Naive thymus-derived CD4-positive, alpha-beta T cell (primary cell): Measurements from ENCODE around the gene SLC30A2. TPM values are rescaled to one million over a fixed set of nuclear protein-coding genes. Genes with fewer than 3 reads are reported as not detected.

ENCODE experiments used
- ATAC-seq: fragments of 150-1000 bp; cut with Tn5 transposase; 2 replicates; pipeline ENCODE4 v1.10.0; 2021; ENCODE audit warnings: mild to moderate bottlenecking, moderate library complexity
- CTCF ChIA-PET: fragments of 350-600 bp; sonication (Branson Sonifier 250); formaldehyde crosslinking; loops from one replicate; lab custom pipeline; 2021; ENCODE audit warnings: antibody characterized with exemption; lab: Charles Lee
- POLR2A ChIA-PET: fragments of 350-600 bp; sonication (Branson Sonifier 250); formaldehyde crosslinking; loops from one replicate; lab custom pipeline; 2021; ENCODE audit warnings: antibody characterized with exemption, inconsistent platforms; lab: Charles Lee
- DNase-seq, 9 donors: peaks; one replicate each; pipeline versions ENCODE4 v3.0.0 to v3.0.0-alpha.2; 2020 to 2022; ENCODE audit warnings: mixed read lengths in 1 of 9
- H3K27ac ChIP-seq: one replicate; pipeline ENCODE4 v1.7.0; 2013; ENCODE audit warnings: mild to moderate bottlenecking, low read depth, low read length, moderate library complexity
- H3K27me3 ChIP-seq, 2 donors: one replicate each; pipeline ENCODE4 v1.7.0; 2013; ENCODE audit warnings: low read length in 2 of 2, mild to moderate bottlenecking in 2 of 2, moderate library complexity in 2 of 2; ENCODE audit not compliant: control insufficient read depth in 2 of 2, insufficient read depth in 2 of 2
- H3K36me3 ChIP-seq, 3 experiments: 1 replicate in 2 of 3; 2 replicates in 1 of 3; pipeline ENCODE4 v1.7.0; 2013; ENCODE audit warnings: low read length in 3 of 3, mild to moderate bottlenecking in 3 of 3, moderate library complexity in 1 of 3; ENCODE audit not compliant: insufficient read depth in 3 of 3, control insufficient read depth in 2 of 3
- H3K4me1 ChIP-seq, 2 donors: one replicate each; pipeline ENCODE4 v1.7.0; 2013; ENCODE audit warnings: low read length in 2 of 2, mild to moderate bottlenecking in 2 of 2, moderate library complexity in 1 of 2; ENCODE audit not compliant: control insufficient read depth in 2 of 2, insufficient read depth in 2 of 2
- H3K4me3 ChIP-seq: 2 replicates; pipeline ENCODE4 v1.7.0; 2013; ENCODE audit warnings: mild to moderate bottlenecking, low read length
- H3K9me3 ChIP-seq, 3 experiments: 1 replicate in 2 of 3; 2 replicates in 1 of 3; pipeline ENCODE4 v1.7.0; 2013; ENCODE audit warnings: low read length in 3 of 3; ENCODE audit not compliant: control insufficient read depth in 2 of 3
- H3K27ac Mint-ChIP-seq, 9 donors: one replicate each; pipeline ENCODE4 v1.8.0; 2020 to 2022; ENCODE audit warnings: mixed read lengths in 9 of 9, mild to moderate bottlenecking in 8 of 9, moderate library complexity in 5 of 9, inconsistent platforms in 2 of 9
- H3K27me3 Mint-ChIP-seq, 5 donors: one replicate each; pipeline ENCODE4 v1.8.0; 2021 to 2022; ENCODE audit warnings: mixed read lengths in 5 of 5, mild to moderate bottlenecking in 1 of 5
- H3K36me3 Mint-ChIP-seq, 5 donors: one replicate each; pipeline ENCODE4 v1.8.0; 2020 to 2022; ENCODE audit warnings: mixed read lengths in 5 of 5, mild to moderate bottlenecking in 3 of 5, inconsistent platforms in 1 of 5
- H3K4me1 Mint-ChIP-seq, 7 donors: one replicate each; pipeline ENCODE4 v1.8.0; 2020 to 2022; ENCODE audit warnings: mixed read lengths in 7 of 7, mild to moderate bottlenecking in 3 of 7, inconsistent platforms in 1 of 7
- H3K4me3 Mint-ChIP-seq, 10 donors: one replicate each; pipeline ENCODE4 v1.8.0; 2020 to 2022; ENCODE audit warnings: mild to moderate bottlenecking in 10 of 10, mixed read lengths in 10 of 10, moderate library complexity in 6 of 10, inconsistent platforms in 2 of 10
- H3K9me3 Mint-ChIP-seq, 11 donors: one replicate each; pipeline ENCODE4 v1.8.0; 2020 to 2022; ENCODE audit warnings: mixed read lengths in 11 of 11, mild to moderate bottlenecking in 4 of 11, inconsistent platforms in 1 of 11, moderate library complexity in 1 of 11
- intact Hi-C, 2 donors: fragments of 100-400 bp; cut with micrococcal nuclease; formaldehyde crosslinking; loops; one replicate each; pipeline ENCODE4 v1.15.1; 2023
- polyA plus RNA-seq, 2 donors: library from polyadenylated mRNA; unstranded; fragments of 300-500 nt; fragmentation: Illumina TruSeq; gene quantifications; one replicate each; pipeline ENCODE4 v1.2.3, GENCODE V29; 2021
- total RNA-seq, 6 experiments: library from RNA in 5 of 6; stranded (reverse) in 5 of 6; gene quantifications; 1 replicate in 5 of 6; 2 replicates in 1 of 6; pipeline ENCODE4 v1.2.3 and lab custom pipeline; 2021 to 2026

SLC30A2 gene
- total and polyA plus RNA-seq, 7 experiments from 2014 or later, result not detected

DNA sequence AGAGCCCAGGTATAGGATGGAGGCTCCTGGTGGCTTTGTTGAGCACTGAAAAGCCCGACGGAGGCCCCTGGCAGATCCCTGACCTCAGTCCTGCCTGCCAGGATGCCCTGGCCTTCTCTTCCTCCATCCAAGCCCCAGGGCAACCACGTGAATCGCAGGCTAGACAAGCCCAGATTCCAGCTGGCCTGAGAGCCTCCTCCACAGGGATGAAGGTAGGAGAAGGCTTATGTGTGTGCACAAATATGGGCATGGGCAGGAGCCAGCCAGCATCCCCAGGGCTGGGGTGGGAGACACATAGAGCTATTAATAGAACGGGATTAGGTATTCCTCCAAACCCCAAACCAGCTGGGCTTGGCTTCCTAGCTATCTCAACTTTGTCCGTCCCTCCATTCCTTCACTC, 28.3 kb downstream of the SLC30A2 start:
- Histone ChIP-seq H3K36me3 (no peaks in the 10 kb centered on the region), H3K27me3 (no peaks in the 10 kb centered on the region), H3K27ac (no peak overlapping the region), H3K9me3 (no peaks in the 10 kb centered on the region), H3K4me1 (peaks cover 0 to 6% of the 10 kb centered on the region in 2 donors), H3K4me3 (no peak overlapping the region)
- ChIA-PET CTCF (no interaction called here), POLR2A (interaction anchor here (0.6 kb wide), 1 partner anchor 20 kb away, joined by 3 read pairs; the partner anchor contains the start of gene PAFAH2)
- H3K36me3 Mint-ChIP-seq, result no peaks in the 10 kb centered on the region
- peak overlapping the region in 2 of 9 donors; percentile 5 to 15 for H3K27ac Mint-ChIP-seq
- intact Hi-C loops, result no loop called here
- no peaks in the 10 kb centered on the region for H3K9me3 Mint-ChIP-seq
- ATAC-seq, result no peak
- peaks cover 0 to 6% (median 0%) of the 10 kb centered on the region in 5 donors for H3K27me3 Mint-ChIP-seq
- H3K4me3 Mint-ChIP-seq, result no peak overlapping the region
- DNase-seq, result no peak
- peaks cover 9 to 20% (median 15%) of the 10 kb centered on the region in 7 donors for H3K4me1 Mint-ChIP-seq

DNA sequence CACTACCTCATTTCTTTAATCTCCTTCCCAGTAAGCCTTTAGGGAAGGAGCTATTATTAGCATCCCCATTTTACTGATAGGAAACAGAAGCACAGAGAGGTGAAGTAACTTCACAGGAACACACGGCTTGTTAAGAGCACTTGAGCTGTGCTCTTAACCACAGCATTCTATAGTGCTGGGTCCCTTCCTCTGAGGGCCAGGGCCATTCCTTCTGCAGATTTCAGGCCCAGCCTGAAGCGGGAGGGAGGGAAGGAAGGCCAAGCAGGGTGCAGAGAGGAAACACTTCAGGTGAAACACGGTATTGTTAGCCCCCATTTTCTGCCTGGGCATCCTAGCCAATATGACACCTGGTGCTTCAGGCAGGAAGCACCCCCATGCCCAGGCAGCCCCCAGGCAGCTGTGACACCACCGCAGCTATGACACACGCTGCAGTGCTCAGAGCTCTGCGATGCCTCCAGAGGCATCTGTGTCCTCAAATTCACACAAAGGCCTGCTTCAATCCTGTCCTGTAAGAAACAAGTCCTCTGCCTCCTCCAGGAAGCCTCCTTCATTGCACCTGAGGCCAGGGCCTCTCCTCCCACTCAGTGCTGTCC, 28.9 kb downstream of the SLC30A2 start:
- POLR2A ChIA-PET, result interaction anchor here (0.7 kb wide), 1 partner anchor 112 kb away, joined by 3 read pairs; no protein-coding TSS in a partner anchor
- Mint-ChIP-seq H3K27ac (peak overlapping the region in 4 of 9 donors; percentile 5 to 32 (median 12)), H3K4me3 (no peak overlapping the region), H3K9me3 (no peaks in the 10 kb centered on the region), H3K36me3 (no peaks in the 10 kb centered on the region), H3K4me1 (peaks cover 9 to 20% (median 15%) of the 10 kb centered on the region in 7 donors), H3K27me3 (peaks cover 0 to 8% (median 0%) of the 10 kb centered on the region in 5 donors)
- Histone ChIP-seq H3K4me3 (no peak overlapping the region), H3K27me3 (no peaks in the 10 kb centered on the region), H3K9me3 (no peaks in the 10 kb centered on the region), H3K36me3 (no peaks in the 10 kb centered on the region), H3K4me1 (peaks cover 0 to 6% of the 10 kb centered on the region in 2 donors), H3K27ac (no peak overlapping the region)
- peak; percentile 69 for ATAC-seq
- CTCF ChIA-PET, result no interaction called here
- intact Hi-C loops, result no loop called here
- peak in 2 of 9 donors; percentile 28 to 38 for DNase-seq

DNA sequence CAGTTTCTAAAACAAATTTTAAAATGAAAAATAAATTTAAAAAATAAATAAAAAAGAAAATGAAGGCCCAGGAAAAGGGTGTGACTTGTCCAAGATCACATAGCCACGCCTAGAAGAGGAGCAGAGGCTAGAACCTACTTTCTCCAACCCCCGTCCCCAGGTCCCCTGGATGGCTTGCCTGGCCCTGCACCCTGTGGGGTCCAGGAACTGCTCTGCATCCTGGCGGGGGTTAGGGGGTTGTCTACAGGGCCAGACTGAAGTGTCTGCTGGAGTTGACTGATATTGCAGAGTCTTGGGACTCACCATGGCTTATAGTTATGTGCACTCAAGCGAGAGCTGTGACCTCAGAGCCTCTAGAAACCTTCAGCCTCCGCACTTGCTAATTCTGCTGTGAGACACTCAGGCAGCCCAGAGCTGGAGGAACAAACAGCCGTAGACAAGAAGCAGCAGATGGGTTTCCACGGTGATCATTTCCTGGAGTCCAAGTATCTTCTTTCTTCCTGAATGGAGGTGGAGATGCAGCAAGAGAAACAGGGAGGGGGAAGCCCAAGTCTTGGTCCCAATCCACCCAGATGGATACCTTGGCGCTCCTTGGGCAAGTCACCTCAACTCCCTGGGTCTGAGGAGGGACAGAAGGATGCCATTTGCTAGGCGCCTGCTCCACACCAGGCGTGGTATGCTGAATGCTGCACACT, 29.5 kb downstream of the SLC30A2 start:
- H3K27ac Mint-ChIP-seq, result peak overlapping the region in 3 of 9 donors; percentile 32 to 59 (median 38)
- Histone ChIP-seq H3K4me1 (peaks cover 0 to 6% of the 10 kb centered on the region in 2 donors), H3K27ac (no peak overlapping the region), H3K36me3 (no peaks in the 10 kb centered on the region), H3K4me3 (no peak overlapping the region), H3K27me3 (no peaks in the 10 kb centered on the region), H3K9me3 (no peaks in the 10 kb centered on the region)
- ChIA-PET CTCF (interaction anchor here (0.6 kb wide), 1 partner anchor 141 kb away, joined by 3 read pairs; no protein-coding TSS in a partner anchor), POLR2A (interaction anchor here (0.7 kb wide), 1 partner anchor 111 kb away, joined by 3 read pairs; no protein-coding TSS in a partner anchor)
- H3K4me1 Mint-ChIP-seq, result peaks cover 9 to 22% (median 15%) of the 10 kb centered on the region in 7 donors
- DNase-seq (no peak), ATAC-seq (no peak)
- H3K27me3 Mint-ChIP-seq, result peaks cover 0 to 6% (median 0%) of the 10 kb centered on the region in 5 donors
- no peaks in the 10 kb centered on the region for H3K9me3 Mint-ChIP-seq
- no peak overlapping the region for H3K4me3 Mint-ChIP-seq
- intact Hi-C loops, result no loop called here
- H3K36me3 Mint-ChIP-seq, result no peaks in the 10 kb centered on the region

DNA sequence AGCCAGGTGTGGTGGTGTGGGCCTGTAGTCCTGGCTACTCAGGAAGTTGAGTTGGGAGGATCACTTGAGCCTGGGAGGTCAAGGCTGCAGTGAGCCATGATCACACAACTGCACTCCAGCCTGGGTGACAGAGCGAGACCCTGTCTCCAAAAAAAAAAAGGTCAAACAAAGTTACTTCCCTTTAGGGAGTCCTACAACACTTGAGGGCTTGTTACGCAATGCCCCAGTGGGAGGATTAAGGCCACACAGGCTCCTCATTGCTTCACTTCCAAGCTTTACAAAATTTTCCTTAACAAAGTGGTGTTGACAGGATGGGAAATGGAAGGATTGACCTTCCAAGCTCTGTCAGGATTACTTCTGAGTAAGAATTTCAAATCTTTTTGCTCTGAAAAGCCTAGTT, 30.6 kb downstream of the SLC30A2 start:
- Histone ChIP-seq H3K4me1 (peaks cover 0 to 6% of the 10 kb centered on the region in 2 donors), H3K9me3 (no peaks in the 10 kb centered on the region), H3K27ac (no peak overlapping the region), H3K36me3 (no peaks in the 10 kb centered on the region), H3K27me3 (no peaks in the 10 kb centered on the region), H3K4me3 (no peak overlapping the region)
- Mint-ChIP-seq H3K27me3 (peaks cover 0 to 6% (median 0%) of the 10 kb centered on the region in 5 donors), H3K4me1 (peaks cover 9 to 22% (median 15%) of the 10 kb centered on the region in 7 donors), H3K4me3 (no peak overlapping the region), H3K27ac (no peak overlapping the region), H3K9me3 (no peaks in the 10 kb centered on the region), H3K36me3 (no peaks in the 10 kb centered on the region)
- ChIA-PET POLR2A (no interaction called here), CTCF (interaction anchor here (0.6 kb wide), 1 partner anchor 142 kb away, joined by 3 read pairs; no protein-coding TSS in a partner anchor)
- intact Hi-C loops, result no loop called here
- no peak for DNase-seq
- peak; percentile 57 for ATAC-seq

DNA sequence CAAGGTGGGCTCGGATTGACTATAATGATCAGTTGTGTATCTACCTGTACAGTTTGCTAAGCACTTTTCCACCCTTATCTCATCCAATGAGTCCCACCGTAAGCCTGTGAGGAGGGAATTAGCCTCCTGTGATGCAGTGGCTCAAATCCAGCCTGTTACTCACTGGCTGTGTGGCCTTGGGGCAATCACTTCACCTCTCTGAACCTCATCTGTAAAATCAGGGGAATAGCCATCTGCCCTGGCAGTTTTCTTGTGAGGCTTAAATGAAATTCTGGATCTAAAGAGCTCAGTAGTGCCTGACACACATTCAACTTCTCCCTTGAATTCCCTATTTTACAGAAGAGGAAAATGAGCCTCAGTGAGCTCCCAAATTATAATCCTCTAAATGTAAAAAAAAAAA, 31.7 kb downstream of the SLC30A2 start:
- Histone ChIP-seq H3K4me3 (no peak overlapping the region), H3K27me3 (no peaks in the 10 kb centered on the region), H3K27ac (no peak overlapping the region), H3K4me1 (peaks cover 0 to 6% of the 10 kb centered on the region in 2 donors), H3K9me3 (no peaks in the 10 kb centered on the region), H3K36me3 (no peaks in the 10 kb centered on the region)
- Mint-ChIP-seq H3K27ac (no peak overlapping the region), H3K36me3 (no peaks in the 10 kb centered on the region), H3K4me1 (peaks cover 0 to 13% (median 11%) of the 10 kb centered on the region in 7 donors), H3K9me3 (no peaks in the 10 kb centered on the region), H3K4me3 (no peak overlapping the region), H3K27me3 (peaks cover 0 to 9% (median 0%) of the 10 kb centered on the region in 5 donors)
- ChIA-PET CTCF (no interaction called here), POLR2A (no interaction called here)
- intact Hi-C loops, result no loop called here
- ATAC-seq, result no peak
- no peak for DNase-seq

DNA sequence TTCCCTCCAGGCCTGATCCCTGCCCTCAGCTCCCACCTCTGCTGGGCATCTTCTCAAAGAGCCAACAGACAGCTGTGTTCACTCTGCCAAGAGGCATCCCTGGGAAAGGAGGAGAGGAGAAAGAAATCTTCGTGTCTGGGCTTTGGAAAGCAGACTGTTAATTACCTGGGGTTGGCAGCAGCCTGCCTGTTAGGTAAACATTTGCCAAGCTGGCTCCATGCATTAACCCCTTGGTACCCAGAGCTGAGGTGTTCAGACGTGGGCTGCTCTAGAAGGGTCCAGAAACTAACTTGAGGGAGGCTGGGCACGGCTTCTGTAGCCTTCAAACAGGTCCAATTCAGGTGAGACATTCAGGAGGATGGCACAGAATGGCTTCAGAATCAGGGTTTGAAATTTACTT, 33.1 kb downstream of the SLC30A2 start:
- ChIA-PET CTCF (no interaction called here), POLR2A (no interaction called here)
- peaks cover 0 to 13% (median 11%) of the 10 kb centered on the region in 7 donors for H3K4me1 Mint-ChIP-seq
- peaks cover 0 to 9% (median 0%) of the 10 kb centered on the region in 5 donors for H3K27me3 Mint-ChIP-seq
- no peak for ATAC-seq
- no peaks in the 10 kb centered on the region for H3K9me3 ChIP-seq
- H3K27ac ChIP-seq, result no peak overlapping the region
- DNase-seq, result no peak
- no peaks in the 10 kb centered on the region for H3K36me3 ChIP-seq
- no peaks in the 10 kb centered on the region for H3K36me3 Mint-ChIP-seq
- H3K4me1 ChIP-seq, result peaks cover 0 to 6% of the 10 kb centered on the region in 2 donors
- H3K9me3 Mint-ChIP-seq, result no peaks in the 10 kb centered on the region
- no peak overlapping the region for H3K4me3 ChIP-seq
- H3K27me3 ChIP-seq, result no peaks in the 10 kb centered on the region
- H3K27ac Mint-ChIP-seq, result no peak overlapping the region
- no peak overlapping the region for H3K4me3 Mint-ChIP-seq
- intact Hi-C loops, result no loop called here
